ENCODE results near the gene CD52. TPM values are rescaled to one million over a fixed set of nuclear protein-coding genes. Genes with fewer than 3 reads are reported as not detected.

Gene CD52
- total and polyA plus RNA-seq, 2 of the 13 experiments (the other 11 are each of a cell fraction or from before 2014, with no cell fraction given) = 0.32 TPM; not detected in 1

GRCh38 chr1:26279456-26280332 is 38.1 kb upstream of the CD52 start, which contains the start of gene SH3BGRL3 (continued):
- TF ChIP-seq AFF4 (CRISPR knock-in tag; IDR thresholded peaks at IDR 0.05) = no peak
- no peak for TF ChIP-seq ZNF18 (CRISPR knock-in tag; IDR thresholded peaks at IDR 0.05; ENCODE audit: insufficient replicate concordance)
- no peak for TF ChIP-seq HMG20B (CRISPR knock-in tag; conservative IDR thresholded peaks at IDR 0.05)
- no peak for TF ChIP-seq ZNF615 (CRISPR knock-in tag; IDR thresholded peaks at IDR 0.05; ENCODE audit: borderline replicate concordance)
- peak; percentile 70; the same call in 1 of the 2 replicates for TF ChIP-seq HES4 (CRISPR knock-in tag; IDR thresholded peaks at IDR 0.05; ENCODE audit: borderline replicate concordance)
- TF ChIP-seq IKZF5 (CRISPR knock-in tag; IDR thresholded peaks at IDR 0.05) = peak; percentile 56; the same call in 1 of the 2 replicates
- TF ChIP-seq CEBPZ (IDR thresholded peaks at IDR 0.05; ENCODE audit: low read length) = no peak
- TF ChIP-seq FOXC1 (CRISPR knock-in tag; IDR thresholded peaks at IDR 0.05; ENCODE audit: borderline replicate concordance) = no peak; the same call in 1 of the 2 replicates
- TF ChIP-seq TFAP4 (IDR thresholded peaks at IDR 0.05; ENCODE audit: borderline replicate concordance, low read depth) = no peak
- 0 out of 2 replicates have a peak, but pooled peaks have one; percentile 65 for TF ChIP-seq ZNF136 (CRISPR knock-in tag; IDR thresholded peaks at IDR 0.05; ENCODE audit: low read depth)
- TF ChIP-seq PAF1 (CRISPR knock-in tag; IDR thresholded peaks at IDR 0.05) = no peak
- TF ChIP-seq FUBP1 (CRISPR knock-in tag; IDR thresholded peaks at IDR 0.05; ENCODE audit: borderline replicate concordance) = no peak
- TF ChIP-seq ZFY (CRISPR knock-in tag; IDR thresholded peaks at IDR 0.05) = peak; percentile 56
- TF ChIP-seq XRCC5 (optimal IDR thresholded peaks at IDR 0.05; ENCODE audit: low read length) = no peak

Data from HepG2 (cell line).